Keratinocyte (primary cell): ENCODE measurements around the gene TNNC1.

Experiments
- CTCF ChIP-seq, 3 experiments: IDR thresholded peaks in 1 of 3; conservative IDR thresholded peaks in 1 of 3; optimal IDR thresholded peaks in 1 of 3; 2 replicates in 2 of 3; 3 replicates in 1 of 3; pipeline versions ENCODE3 to v1.5.1; 2011; ENCODE audit warnings: low read length in 3 of 3, mild to moderate bottlenecking in 3 of 3, moderate library complexity in 2 of 3, control low read depth in 1 of 3, inconsistent platforms in 1 of 3; ENCODE audit not compliant: insufficient read depth in 2 of 3; ENCODE audit errors: extremely low read depth in 1 of 3
- EZH2 ChIP-seq: IDR thresholded peaks from one replicate; pipeline ENCODE4 v1.6.1; 2012; ENCODE audit warnings: inconsistent platforms, mild to moderate bottlenecking, low read length, moderate library complexity

- TF ChIP-seq CTCF (optimal IDR thresholded peaks at IDR 0.05 in 1 of 3, IDR thresholded peaks at IDR 0.05 in 1 of 3, conservative IDR thresholded peaks at IDR 0.05 in 1 of 3; ENCODE audit: extremely low read depth in 1 of 3, insufficient read depth in 2 of 3, low read length in 3 of 3) (no peak), EZH2 (no peak)
Observed at GRCh38 chr3:52483081-52483480, 29.2 kb upstream of the TNNC1 start.
